Testis (tissue), 3 donors: ENCODE data around the gene ERC2. TPM values are rescaled to one million over a fixed set of nuclear protein-coding genes. Genes with fewer than 3 reads are reported as not detected.

Source experiments
- DNase-seq: peaks from one replicate; pipeline ENCODE4 v3.0.0-alpha.2; 2019
- H3K27ac ChIP-seq, 2 donors: fragments of 200-600 bp; sonication (generic); one replicate each; pipeline ENCODE4 v1.5.1; 2019
- H3K27me3 ChIP-seq: fragments of 200-600 bp; sonication (generic); one replicate; pipeline ENCODE4 v1.5.1; 2019
- H3K36me3 ChIP-seq: fragments of 200-600 bp; sonication (generic); one replicate; pipeline ENCODE4 v1.5.1; 2017; ENCODE audit warnings: low read depth; ENCODE audit errors: missing control alignments
- H3K4me1 ChIP-seq: fragments of 200-600 bp; sonication (generic); one replicate; pipeline ENCODE4 v1.5.1; 2019
- H3K4me3 ChIP-seq, 2 donors: fragments of 200-600 bp; sonication (generic); one replicate each; pipeline ENCODE4 v1.5.1; 2017 to 2019
- H3K9me3 ChIP-seq: fragments of 200-600 bp; sonication (generic); one replicate; pipeline ENCODE4 v1.5.1; 2017
- CTCF ChIP-seq, 3 experiments: fragments of 450-650 bp in 2 of 3; fragments of 200-600 bp in 1 of 3; sonication (generic) in 1 of 3; IDR thresholded peaks; one replicate each; pipeline ENCODE4 v1.5.1; 2016 to 2019; ENCODE audit warnings: antibody characterized with exemption in 3 of 3, mild to moderate bottlenecking in 2 of 3, moderate library complexity in 1 of 3
- POLR2A ChIP-seq: fragments of 450-650 bp; IDR thresholded peaks from one replicate; pipeline ENCODE4 v1.6.1; 2017; ENCODE audit warnings: antibody characterized with exemption, mild to moderate bottlenecking, moderate library complexity
- WGBS, 2 donors: methylation state at CpG; one replicate each; pipeline ENCODE4 v1.1.5; 2018; 5-methylcytosine and 5-hydroxymethylcytosine counted together
- intact Hi-C: fragments of 100-400 bp; cut with DNase I; formaldehyde crosslinking; loops from one replicate; pipeline ENCODE4 v1.15.1; 2023; ENCODE audit warnings: low total_unique reads
- polyA plus RNA-seq: library from polyadenylated mRNA; stranded (reverse); fragments of 350-450 nt; fragmentation: Illumina TruSeq; extraction: RNeasy Lipid Tissue Mini Kit (QIAGEN cat#74804); gene quantifications from one replicate; pipeline ENCODE4 v1.2.3, GENCODE V29; 2014; ENCODE audit warnings: low read depth, low replicate concordance; ENCODE audit not compliant: insufficient read depth
- total RNA-seq, 2 donors: library from RNA; depleted of rRNA; stranded (reverse); fragments of >200 nt; gene quantifications; one replicate each; pipeline ENCODE4 v1.2.3, GENCODE V29; 2016

Gene ERC2
- total and polyA plus RNA-seq, 3 donors from 2014 or later = 1.9 to 6.1 (median 5.9) TPM

GRCh38 chr3:56459104-56459496, 9.2 kb downstream of the ERC2 start:
- H3K4me3 ChIP-seq = no peak overlapping the region
- no peak for DNase-seq
- WGBS, 2 donors = 67 to 69% methylated on average over 1 of the region's 1 CpG
- intact Hi-C loops = no loop called here
- TF ChIP-seq CTCF (IDR thresholded peaks at IDR 0.05) = no peak
- TF ChIP-seq POLR2A = no peak
- no peak overlapping the region for H3K27ac ChIP-seq
- no peaks in the 10 kb centered on the region for H3K27me3 ChIP-seq
- H3K9me3 ChIP-seq = no peaks in the 10 kb centered on the region
- no peaks in the 10 kb centered on the region for H3K4me1 ChIP-seq
- no peaks in the 10 kb centered on the region for H3K36me3 ChIP-seq

GRCh38 chr3:56458496-56459103, 9.7 kb downstream of the ERC2 start:
- intact Hi-C loops = no loop called here
- H3K36me3 ChIP-seq = no peaks in the 10 kb centered on the region

GRCh38 chr3:56456117-56456516, 12.2 kb downstream of the ERC2 start:
- WGBS, 2 donors = 47 to 55% methylated on average over 1 of the region's 1 CpG
- Histone ChIP-seq H3K4me3 (no peak overlapping the region), H3K36me3 (no peaks in the 10 kb centered on the region), H3K27ac (no peak overlapping the region), H3K27me3 (no peaks in the 10 kb centered on the region), H3K4me1 (no peaks in the 10 kb centered on the region), H3K9me3 (no peaks in the 10 kb centered on the region)
- intact Hi-C loops = no loop called here
- DNase-seq = no peak
- TF ChIP-seq POLR2A (no peak), CTCF (IDR thresholded peaks at IDR 0.05) (no peak)

More at GRCh38 chr3:56458496-56459103, 9.7 kb downstream of the ERC2 start:
- no peaks in the 10 kb centered on the region for H3K4me1 ChIP-seq
- DNase-seq = no peak
- H3K27me3 ChIP-seq = no peaks in the 10 kb centered on the region
- no peak overlapping the region for H3K27ac ChIP-seq
- H3K9me3 ChIP-seq = no peaks in the 10 kb centered on the region
- H3K4me3 ChIP-seq = no peak overlapping the region
- WGBS, 2 donors = 85 to 86% methylated on average over 12 of the region's 12 CpGs
- no peak for TF ChIP-seq CTCF (IDR thresholded peaks at IDR 0.05)
- TF ChIP-seq POLR2A = no peak

GRCh38 chr3:56453011-56453410, 15.3 kb downstream of the ERC2 start:
- Histone ChIP-seq H3K9me3 (no peaks in the 10 kb centered on the region), H3K4me3 (no peak overlapping the region), H3K27me3 (no peaks in the 10 kb centered on the region), H3K27ac (no peak overlapping the region), H3K4me1 (no peaks in the 10 kb centered on the region), H3K36me3 (no peaks in the 10 kb centered on the region)
- no peak for DNase-seq
- WGBS, 2 donors = 71 to 76% methylated on average over 1 of the region's 1 CpG
- TF ChIP-seq POLR2A (no peak), CTCF (IDR thresholded peaks at IDR 0.05) (no peak)
- intact Hi-C loops = no loop called here

GRCh38 chr3:56452085-56452484, 16.2 kb downstream of the ERC2 start:
- H3K4me3 ChIP-seq = no peak overlapping the region
- intact Hi-C loops = no loop called here
- no peaks in the 10 kb centered on the region for H3K4me1 ChIP-seq
- TF ChIP-seq POLR2A (no peak), CTCF (IDR thresholded peaks at IDR 0.05) (no peak)
- no peaks in the 10 kb centered on the region for H3K27me3 ChIP-seq
- H3K9me3 ChIP-seq = no peaks in the 10 kb centered on the region
- no peak for DNase-seq
- no peak overlapping the region for H3K27ac ChIP-seq
- H3K36me3 ChIP-seq = no peaks in the 10 kb centered on the region
